Right lobe of liver (tissue), 4 donors: ENCODE results near the gene MAGI1.

Experiments used
- POLR2A ChIP-seq: fragments of 450-650 bp; IDR thresholded peaks from one replicate; pipeline ENCODE4 v1.6.1; 2017; ENCODE audit warnings: antibody characterized with exemption, mild to moderate bottlenecking
- TF ChIP-seq, protein P1 (sequence below), 4 donors: fragments of 200-600 bp in 3 of 4; fragments of 450-650 bp in 1 of 4; IDR thresholded peaks; one replicate each; pipeline versions ENCODE4 v1.5.1 to v1.8.0; 2016 to 2022; ENCODE audit warnings: antibody characterized with exemption in 4 of 4, mild to moderate bottlenecking in 2 of 4
- donor health status: DM: no; HTN: no; CAD: no.
- donor health status: DM: no; HTN: no; CAD: no.
- donor health status: DM: no; HTN: yes; CAD: no.

DNA sequence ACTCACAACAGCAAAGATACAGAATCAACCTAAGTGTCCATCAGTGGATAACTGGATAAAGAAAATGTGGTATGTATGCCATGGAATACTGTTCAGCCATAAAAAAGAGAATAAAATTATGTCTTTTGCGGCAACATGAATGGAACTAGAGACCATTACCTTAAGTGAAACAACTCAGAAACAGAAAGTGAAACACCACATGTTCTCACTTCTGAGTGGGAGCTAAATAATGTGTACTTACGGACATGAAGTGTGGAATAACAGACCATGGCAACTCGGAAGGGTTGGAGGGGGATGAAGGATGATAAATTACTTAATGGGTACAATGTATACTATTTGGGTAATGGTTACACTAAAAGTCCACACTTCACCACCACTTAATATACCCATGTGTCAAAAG, 600.6 kb downstream of the MAGI1 start:
- TF ChIP-seq, protein P1, sequence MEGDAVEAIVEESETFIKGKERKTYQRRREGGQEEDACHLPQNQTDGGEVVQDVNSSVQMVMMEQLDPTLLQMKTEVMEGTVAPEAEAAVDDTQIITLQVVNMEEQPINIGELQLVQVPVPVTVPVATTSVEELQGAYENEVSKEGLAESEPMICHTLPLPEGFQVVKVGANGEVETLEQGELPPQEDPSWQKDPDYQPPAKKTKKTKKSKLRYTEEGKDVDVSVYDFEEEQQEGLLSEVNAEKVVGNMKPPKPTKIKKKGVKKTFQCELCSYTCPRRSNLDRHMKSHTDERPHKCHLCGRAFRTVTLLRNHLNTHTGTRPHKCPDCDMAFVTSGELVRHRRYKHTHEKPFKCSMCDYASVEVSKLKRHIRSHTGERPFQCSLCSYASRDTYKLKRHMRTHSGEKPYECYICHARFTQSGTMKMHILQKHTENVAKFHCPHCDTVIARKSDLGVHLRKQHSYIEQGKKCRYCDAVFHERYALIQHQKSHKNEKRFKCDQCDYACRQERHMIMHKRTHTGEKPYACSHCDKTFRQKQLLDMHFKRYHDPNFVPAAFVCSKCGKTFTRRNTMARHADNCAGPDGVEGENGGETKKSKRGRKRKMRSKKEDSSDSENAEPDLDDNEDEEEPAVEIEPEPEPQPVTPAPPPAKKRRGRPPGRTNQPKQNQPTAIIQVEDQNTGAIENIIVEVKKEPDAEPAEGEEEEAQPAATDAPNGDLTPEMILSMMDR (IDR thresholded peaks at IDR 0.05), result no peak
- no peak for TF ChIP-seq POLR2A
